Peyer's patch (tissue), 4 donors: Measurements from ENCODE around the gene BIRC6.

Source experiments
- CTCF ChIP-seq, 6 experiments: fragments of 450-650 bp in 4 of 6; fragments of 200-600 bp in 2 of 6; sonication (generic) in 1 of 6; IDR thresholded peaks; one replicate each; pipeline ENCODE4 v1.5.1; 2017 to 2019; ENCODE audit warnings: antibody characterized with exemption in 6 of 6, mild to moderate bottlenecking in 3 of 6, moderate library complexity in 1 of 6
- POLR2A ChIP-seq, 2 donors: fragments of 450-650 bp; IDR thresholded peaks; one replicate each; pipeline ENCODE4 v1.5.1; 2017; ENCODE audit warnings: antibody characterized with exemption in 2 of 2, mild to moderate bottlenecking in 2 of 2, moderate library complexity in 2 of 2

- TF ChIP-seq CTCF (IDR thresholded peaks at IDR 0.05) (no peak), POLR2A (IDR thresholded peaks at IDR 0.05) (no peak)
Observed at GRCh38 chr2:32417659-32418058, 60.8 kb downstream of the BIRC6 start.
